Activated naive CD4-positive, alpha-beta T cell treated with anti-CD3 and anti-CD28 coated beads, Interleukin-2, amount 10 ng/mL, durations not matched to agents 7 days and 5 days (primary cell): ENCODE measurements around the gene WDR82.
"Not testable (repeated sequence)": the region's sequence is repeated elsewhere in the genome, so short reads cannot be mapped to it uniquely, and the experiment has no call there.

Experiments used
- CTCF ChIA-PET: fragments of 350-600 bp; sonication (Branson Sonifier 250); formaldehyde crosslinking; loops from one replicate; lab custom pipeline; 2021; ENCODE audit warnings: antibody characterized with exemption; lab: Charles Lee
- DNase-seq: peaks from one replicate; pipeline ENCODE4 v3.0.0-alpha.2; 2020
- H3K27ac Mint-ChIP-seq: one replicate; pipeline ENCODE4 v1.8.0; 2021; ENCODE audit warnings: mild to moderate bottlenecking, moderate library complexity, mixed read lengths
- H3K27me3 Mint-ChIP-seq: one replicate; pipeline ENCODE4 v1.8.0; 2021; ENCODE audit warnings: mild to moderate bottlenecking, mixed read lengths
- H3K36me3 Mint-ChIP-seq: one replicate; pipeline ENCODE4 v1.8.0; 2021; ENCODE audit warnings: mixed read lengths
- H3K4me1 Mint-ChIP-seq: one replicate; pipeline ENCODE4 v1.8.0; 2021; ENCODE audit warnings: mixed read lengths
- H3K4me3 Mint-ChIP-seq: one replicate; pipeline ENCODE4 v1.8.0; 2021; ENCODE audit warnings: mild to moderate bottlenecking, moderate library complexity, mixed read lengths
- H3K9me3 Mint-ChIP-seq: one replicate; pipeline ENCODE4 v1.8.0; 2021; ENCODE audit warnings: mixed read lengths

Gene WDR82

DNA sequence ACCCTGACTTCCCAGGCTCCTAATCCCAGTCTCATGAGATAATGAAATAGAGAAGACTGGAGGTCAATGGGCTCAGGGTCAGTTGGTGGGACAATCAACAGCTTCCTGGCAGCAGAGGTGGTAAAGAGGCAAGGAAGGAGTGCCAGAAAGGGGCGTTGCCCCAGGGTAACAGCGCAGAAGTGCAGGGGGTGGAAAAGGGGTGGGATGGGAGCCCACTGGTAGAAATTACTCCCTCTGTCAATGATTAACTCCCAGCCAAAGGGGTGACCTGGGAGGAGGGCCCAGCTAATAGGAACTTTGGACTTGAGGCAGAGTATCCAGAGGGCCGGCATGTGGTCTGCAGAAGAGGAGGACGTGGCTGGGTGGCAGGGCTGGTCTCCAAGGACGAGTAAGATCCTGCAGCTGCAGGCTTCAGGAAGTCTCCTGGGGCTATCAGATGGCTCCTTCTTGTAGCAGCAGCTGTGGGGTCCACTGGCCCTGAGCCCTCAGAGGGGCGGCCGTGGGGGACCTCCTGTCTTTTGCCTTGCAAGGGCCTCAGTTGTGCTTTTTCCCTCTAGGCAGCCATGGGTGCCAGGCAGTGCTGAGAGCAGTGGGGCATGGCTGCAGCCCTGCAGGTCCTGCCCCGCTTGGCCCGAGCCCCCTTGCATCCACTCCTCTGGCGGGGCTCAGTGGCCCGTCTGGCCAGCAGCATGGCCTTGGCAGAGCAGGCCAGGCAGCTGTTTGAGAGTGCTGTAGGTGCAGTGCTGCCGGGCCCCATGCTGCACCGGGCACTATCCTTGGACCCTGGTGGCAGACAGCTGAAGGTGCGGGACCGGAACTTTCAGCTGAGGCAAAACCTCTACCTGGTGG, 11.5 kb upstream of the WDR82 start:
- peaks cover 36% of the 10 kb centered on the region for H3K4me1 Mint-ChIP-seq
- no peaks in the 10 kb centered on the region for H3K27me3 Mint-ChIP-seq
- H3K27ac Mint-ChIP-seq = no peak overlapping the region
- H3K9me3 Mint-ChIP-seq = no peaks in the 10 kb centered on the region
- CTCF ChIA-PET = interaction anchor here (1.1 to 5.6 kb wide), 9 partner anchors 12 to 158 kb away, joined by 3 to 53 read pairs (median 6); partner anchors contain the start of gene WDR82
- no peak for DNase-seq
- peaks cover 25% of the 10 kb centered on the region for H3K36me3 Mint-ChIP-seq
- H3K4me3 Mint-ChIP-seq = no peak overlapping the region

DNA sequence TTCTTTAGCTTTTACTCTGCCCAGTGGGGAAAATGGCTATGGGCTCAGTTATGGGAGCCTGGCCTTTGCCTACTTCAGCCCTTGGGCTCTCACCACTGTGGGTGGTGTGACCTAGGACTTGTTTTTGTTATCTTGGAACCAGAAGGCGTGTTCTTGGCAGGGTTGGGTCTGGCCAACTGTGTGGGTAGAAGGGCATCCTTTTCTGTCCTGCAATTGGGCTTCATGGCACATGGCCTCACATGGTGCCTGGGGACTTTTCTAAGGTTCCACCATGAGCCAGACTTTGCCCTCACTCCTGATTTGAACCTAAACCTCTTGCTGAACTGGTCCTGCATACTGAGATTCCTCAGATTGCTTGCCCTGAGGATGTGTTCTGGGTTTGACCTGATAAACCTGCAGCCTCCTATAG, 10.9 kb upstream of the WDR82 start:
- CTCF ChIA-PET = interaction anchor here (0.8 to 5.6 kb wide), 9 partner anchors 11 to 159 kb away, joined by 3 to 53 read pairs (median 4); partner anchors contain the start of gene WDR82
- no peak overlapping the region for H3K27ac Mint-ChIP-seq
- no peaks in the 10 kb centered on the region for H3K9me3 Mint-ChIP-seq
- H3K4me3 Mint-ChIP-seq = peak overlapping the region; percentile 99
- DNase-seq = no peak
- H3K4me1 Mint-ChIP-seq = peaks cover 40% of the 10 kb centered on the region
- H3K36me3 Mint-ChIP-seq = peaks cover 24% of the 10 kb centered on the region
- no peaks in the 10 kb centered on the region for H3K27me3 Mint-ChIP-seq

DNA sequence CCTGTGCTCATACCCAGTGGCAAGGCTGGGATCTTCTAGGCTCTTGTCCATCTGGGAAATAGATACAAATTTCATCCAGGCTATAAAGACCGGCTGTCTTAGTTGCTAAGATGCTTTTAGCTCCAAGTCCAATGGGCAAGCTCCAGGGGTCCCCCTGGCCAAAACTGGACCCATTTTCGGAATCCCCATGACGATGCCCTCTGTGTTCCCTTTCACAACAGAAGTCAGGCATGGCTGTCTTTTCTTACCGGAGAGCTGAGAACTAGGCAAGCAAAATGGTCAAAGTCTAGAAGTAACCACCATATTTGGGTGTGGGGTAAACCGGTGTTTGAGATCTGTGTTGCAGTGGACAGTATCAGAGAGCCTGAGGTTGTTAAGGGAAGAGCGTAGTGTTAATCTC, 10.2 kb upstream of the WDR82 start:
- H3K27me3 Mint-ChIP-seq = no peaks in the 10 kb centered on the region
- H3K27ac Mint-ChIP-seq = peak overlapping the region; percentile 100
- peaks cover 46% of the 10 kb centered on the region for H3K4me1 Mint-ChIP-seq
- peak overlapping the region; percentile 99 for H3K4me3 Mint-ChIP-seq
- H3K36me3 Mint-ChIP-seq = peaks cover 26% of the 10 kb centered on the region
- CTCF ChIA-PET = interaction anchor here (0.8 to 5.6 kb wide), 7 partner anchors 26 to 123 kb away, joined by 3 to 53 read pairs (median 4); no protein-coding TSS in a partner anchor
- no peaks in the 10 kb centered on the region for H3K9me3 Mint-ChIP-seq
- no peak for DNase-seq

DNA sequence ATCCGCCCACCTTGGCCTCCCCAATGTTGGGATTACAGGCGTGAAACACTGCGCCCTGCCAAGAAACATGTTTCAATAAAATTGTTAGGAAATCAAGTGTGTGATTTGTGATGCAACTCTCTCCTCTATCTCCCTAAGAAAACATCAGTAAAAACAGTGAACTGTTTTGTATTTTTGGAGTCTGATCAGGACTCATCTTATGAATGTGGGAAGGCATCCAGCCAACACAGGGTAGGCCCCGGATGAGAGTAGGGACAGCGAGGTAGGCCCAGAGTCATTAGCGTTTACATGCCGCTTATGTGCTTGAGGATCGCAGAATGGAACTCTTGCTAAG, 8.3 kb upstream of the WDR82 start:
- H3K27me3 Mint-ChIP-seq = no peaks in the 10 kb centered on the region
- DNase-seq = no peak
- peaks cover 25% of the 10 kb centered on the region for H3K36me3 Mint-ChIP-seq
- H3K4me3 Mint-ChIP-seq = peak overlapping the region; percentile 99
- peaks cover 64% of the 10 kb centered on the region for H3K4me1 Mint-ChIP-seq
- peak overlapping the region; percentile 100 for H3K27ac Mint-ChIP-seq
- no peaks in the 10 kb centered on the region for H3K9me3 Mint-ChIP-seq
- CTCF ChIA-PET = interaction anchor here (1.0 kb wide), 1 partner anchor 40 kb away, joined by 3 read pairs; no protein-coding TSS in a partner anchor

DNA sequence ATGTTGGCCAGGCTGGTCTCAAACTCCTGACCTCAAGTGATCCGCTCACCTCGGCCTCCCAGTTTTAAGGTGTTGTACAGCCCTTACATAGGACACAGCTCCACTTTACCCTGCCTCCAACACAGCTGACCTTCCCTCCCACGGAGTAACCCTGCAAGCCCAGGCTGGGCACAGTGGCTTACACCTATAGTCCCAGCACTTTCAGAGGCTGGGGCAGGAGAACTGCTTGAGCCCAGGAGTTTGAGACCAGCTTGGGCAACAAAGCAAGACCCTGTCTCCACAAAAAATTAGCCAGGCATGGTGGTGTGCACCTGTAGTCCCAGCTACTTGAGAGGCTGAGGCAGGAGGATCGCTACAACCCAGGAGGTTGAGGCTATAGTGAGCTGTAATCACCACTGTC, 5.6 kb upstream of the WDR82 start:
- H3K9me3 Mint-ChIP-seq, DNase-seq, H3K4me3 Mint-ChIP-seq, H3K27me3 Mint-ChIP-seq: not testable (repeated sequence)
- CTCF ChIA-PET = interaction anchor here (1.4 to 10.1 kb wide), 3 partner anchors 43 to 64 kb away, joined by 7 to 106 read pairs (median 19); partner anchors contain the start of genes PPM1M and TWF2
- peaks cover 71% of the 10 kb centered on the region for H3K4me1 Mint-ChIP-seq
- H3K27ac Mint-ChIP-seq = peak overlapping the region; percentile 73
- H3K36me3 Mint-ChIP-seq = peaks cover 20% of the 10 kb centered on the region

DNA sequence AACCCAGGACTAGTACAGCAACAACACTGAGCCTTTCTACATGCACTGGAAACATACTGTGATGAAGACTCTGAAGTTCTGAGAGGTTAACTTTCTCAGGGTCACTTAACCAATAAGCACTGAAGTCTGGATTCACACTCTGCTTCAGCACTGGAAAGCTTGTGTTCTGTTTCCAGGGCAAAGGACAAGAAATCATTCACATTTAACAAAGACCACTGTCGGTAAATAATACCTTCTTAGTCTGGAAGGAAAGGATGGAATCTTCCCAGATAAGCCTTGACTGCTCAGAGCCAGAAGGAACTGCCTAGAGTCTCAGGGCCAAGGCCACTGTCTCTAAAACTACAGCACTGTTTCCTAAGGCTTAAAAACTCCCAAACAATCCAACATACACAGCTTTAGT, 4.9 kb upstream of the WDR82 start:
- H3K27me3 Mint-ChIP-seq = no peaks in the 10 kb centered on the region
- CTCF ChIA-PET = interaction anchor here (0.6 to 10.1 kb wide), 6 partner anchors 8 to 282 kb away, joined by 3 to 106 read pairs (median 13); partner anchors contain the start of genes PPM1M and TWF2
- H3K27ac Mint-ChIP-seq = peak overlapping the region; percentile 85
- peaks cover 65% of the 10 kb centered on the region for H3K4me1 Mint-ChIP-seq
- peak overlapping the region; percentile 5 for H3K4me3 Mint-ChIP-seq
- DNase-seq = no peak
- H3K36me3 Mint-ChIP-seq = peaks cover 23% of the 10 kb centered on the region
- no peaks in the 10 kb centered on the region for H3K9me3 Mint-ChIP-seq

DNA sequence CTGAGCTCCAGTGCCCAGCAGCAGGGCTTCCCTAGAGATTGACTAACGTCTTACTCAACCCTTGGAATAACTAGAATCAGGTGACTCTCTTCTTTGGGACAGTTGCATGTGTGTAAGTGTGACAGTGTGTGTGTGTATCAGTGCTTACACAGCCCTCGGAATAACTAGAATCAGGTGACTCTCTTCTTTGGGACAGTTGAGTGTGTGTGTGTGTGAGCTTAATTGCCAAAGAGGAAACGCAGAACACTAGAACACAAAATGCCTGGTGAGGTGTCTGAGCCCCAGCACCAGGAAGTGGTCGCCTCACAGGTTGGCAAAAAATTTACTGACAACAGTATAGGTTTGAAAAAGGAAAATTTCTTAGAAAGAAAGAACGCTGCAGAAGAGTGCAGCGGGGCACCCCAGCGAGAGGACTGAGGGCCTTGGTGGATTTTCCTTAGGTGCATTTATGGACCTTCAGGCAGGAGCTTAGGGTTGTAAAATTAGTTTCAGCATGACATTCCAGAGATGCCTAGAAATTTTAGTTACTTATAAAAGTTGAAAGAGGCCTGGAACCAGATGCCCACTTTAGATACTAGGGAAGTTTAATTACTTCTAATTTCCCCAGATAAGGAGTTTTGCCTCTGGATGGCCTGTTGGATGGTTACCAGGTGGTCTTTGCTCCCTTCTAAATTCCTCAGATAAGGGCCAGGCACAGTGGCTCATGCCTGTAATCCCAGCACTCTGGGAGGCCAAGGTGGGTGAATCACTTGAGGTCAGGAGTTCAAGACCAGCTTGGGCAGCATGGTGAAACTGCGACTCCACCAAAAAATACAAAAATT, 3.7 kb upstream of the WDR82 start:
- peaks cover 65% of the 10 kb centered on the region for H3K4me1 Mint-ChIP-seq
- no peaks in the 10 kb centered on the region for H3K27me3 Mint-ChIP-seq
- peak overlapping the region; percentile 61 for H3K4me3 Mint-ChIP-seq
- no peaks in the 10 kb centered on the region for H3K9me3 Mint-ChIP-seq
- peak overlapping the region; percentile 97 for H3K27ac Mint-ChIP-seq
- DNase-seq = peak; percentile 71
- peaks cover 28% of the 10 kb centered on the region for H3K36me3 Mint-ChIP-seq
- CTCF ChIA-PET = interaction anchor here (0.6 to 10.1 kb wide), 9 partner anchors 9 to 281 kb away, joined by 3 to 106 read pairs (median 4); partner anchors contain the start of genes PPM1M and TWF2

DNA sequence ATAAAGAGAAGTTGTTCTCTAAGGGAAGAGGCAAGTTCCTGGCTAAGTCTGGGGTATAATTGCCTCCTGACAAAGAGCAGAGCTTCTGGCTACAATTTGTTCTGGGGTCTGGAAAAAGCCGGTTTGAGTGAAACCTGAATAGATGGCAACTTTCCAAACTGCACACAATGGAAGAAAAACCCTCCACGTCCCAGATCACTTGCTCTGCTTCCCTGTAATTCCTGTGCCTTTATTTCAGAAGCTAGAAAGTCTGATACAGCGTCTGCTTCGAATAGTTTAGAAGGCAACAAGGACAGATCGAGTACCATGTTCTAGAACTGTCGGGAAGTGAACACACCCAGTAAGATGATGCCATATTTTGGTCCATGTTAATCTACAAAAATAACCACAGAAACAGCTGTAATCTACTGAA, 1.6 kb upstream of the WDR82 start:
- CTCF ChIA-PET = interaction anchor here (1.0 to 10.1 kb wide), 9 partner anchors 9 to 60 kb away, joined by 3 to 106 read pairs (median 7); partner anchors contain the start of genes PPM1M and TWF2
- Mint-ChIP-seq H3K9me3 (no peaks in the 10 kb centered on the region), H3K27ac (peak overlapping the region; percentile 98), H3K4me3 (peak overlapping the region; percentile 94), H3K4me1 (peaks cover 56% of the 10 kb centered on the region), H3K27me3 (no peaks in the 10 kb centered on the region), H3K36me3 (peaks cover 40% of the 10 kb centered on the region)
- no peak for DNase-seq

DNA sequence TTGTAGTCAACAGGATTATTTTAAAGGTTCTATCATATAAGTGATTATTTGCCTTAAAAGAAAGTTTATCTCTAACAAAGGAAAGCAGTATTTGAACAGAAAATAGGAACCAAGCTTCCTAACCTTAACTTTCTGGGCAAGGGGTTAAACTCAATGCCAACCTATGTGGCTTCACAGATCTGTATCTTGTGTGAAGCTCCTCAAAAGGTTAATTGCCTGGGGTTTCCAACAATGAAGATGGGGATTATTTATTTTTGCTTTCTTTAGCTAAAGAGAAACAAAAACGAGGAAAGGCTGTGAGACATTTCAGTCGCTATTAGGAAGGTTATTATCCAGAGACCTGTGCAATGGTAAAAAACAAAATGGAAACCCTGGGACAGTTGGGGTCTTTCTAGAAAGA, 1.1 kb upstream of the WDR82 start:
- CTCF ChIA-PET = interaction anchor here (0.6 to 10.1 kb wide), 12 partner anchors 8 to 226 kb away, joined by 3 to 106 read pairs (median 5); partner anchors contain the start of genes PPM1M and TWF2
- Mint-ChIP-seq H3K4me3 (peak overlapping the region; percentile 94), H3K27me3 (no peaks in the 10 kb centered on the region), H3K27ac (peak overlapping the region; percentile 98), H3K9me3 (no peaks in the 10 kb centered on the region), H3K4me1 (peaks cover 56% of the 10 kb centered on the region), H3K36me3 (peaks cover 40% of the 10 kb centered on the region)
- no peak for DNase-seq

DNA sequence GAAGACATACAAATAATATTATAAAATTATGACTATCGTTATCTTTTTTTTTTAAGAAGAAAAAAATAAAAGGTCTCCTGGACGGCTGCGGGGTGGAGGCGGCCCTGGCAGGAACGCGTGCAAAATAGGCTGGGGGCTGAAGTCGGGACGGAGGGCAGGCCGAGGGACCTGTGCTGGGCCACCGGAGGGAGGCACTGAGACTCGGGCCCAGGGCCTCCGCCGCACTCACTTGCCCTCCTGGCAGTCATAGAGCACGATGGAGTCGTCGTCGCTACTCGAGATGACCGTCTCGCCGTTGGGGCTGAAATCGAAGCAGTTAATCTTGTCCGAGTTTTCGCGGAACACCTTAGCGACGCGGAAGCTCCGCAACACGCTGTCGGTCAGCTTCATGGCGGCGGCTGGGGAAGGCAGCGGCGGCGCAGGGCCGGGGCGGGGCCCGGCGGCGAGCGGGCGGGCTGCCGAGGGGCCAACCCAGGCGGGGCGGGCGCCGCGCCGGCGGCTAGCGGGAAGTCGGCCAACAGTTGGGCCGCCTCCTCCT, 408 bp downstream of the WDR82 start:
- Mint-ChIP-seq H3K9me3 (no peaks in the 10 kb centered on the region), H3K4me1 (peaks cover 57% of the 10 kb centered on the region), H3K27me3 (no peaks in the 10 kb centered on the region), H3K27ac (peak overlapping the region; percentile 98), H3K4me3 (peak overlapping the region; percentile 95), H3K36me3 (peaks cover 52% of the 10 kb centered on the region)
- peak; percentile 75 for DNase-seq
- CTCF ChIA-PET = interaction anchor here (0.6 to 10.1 kb wide), 14 partner anchors 10 to 225 kb away, joined by 3 to 106 read pairs (median 6); partner anchors contain the start of genes PPM1M and TWF2

DNA sequence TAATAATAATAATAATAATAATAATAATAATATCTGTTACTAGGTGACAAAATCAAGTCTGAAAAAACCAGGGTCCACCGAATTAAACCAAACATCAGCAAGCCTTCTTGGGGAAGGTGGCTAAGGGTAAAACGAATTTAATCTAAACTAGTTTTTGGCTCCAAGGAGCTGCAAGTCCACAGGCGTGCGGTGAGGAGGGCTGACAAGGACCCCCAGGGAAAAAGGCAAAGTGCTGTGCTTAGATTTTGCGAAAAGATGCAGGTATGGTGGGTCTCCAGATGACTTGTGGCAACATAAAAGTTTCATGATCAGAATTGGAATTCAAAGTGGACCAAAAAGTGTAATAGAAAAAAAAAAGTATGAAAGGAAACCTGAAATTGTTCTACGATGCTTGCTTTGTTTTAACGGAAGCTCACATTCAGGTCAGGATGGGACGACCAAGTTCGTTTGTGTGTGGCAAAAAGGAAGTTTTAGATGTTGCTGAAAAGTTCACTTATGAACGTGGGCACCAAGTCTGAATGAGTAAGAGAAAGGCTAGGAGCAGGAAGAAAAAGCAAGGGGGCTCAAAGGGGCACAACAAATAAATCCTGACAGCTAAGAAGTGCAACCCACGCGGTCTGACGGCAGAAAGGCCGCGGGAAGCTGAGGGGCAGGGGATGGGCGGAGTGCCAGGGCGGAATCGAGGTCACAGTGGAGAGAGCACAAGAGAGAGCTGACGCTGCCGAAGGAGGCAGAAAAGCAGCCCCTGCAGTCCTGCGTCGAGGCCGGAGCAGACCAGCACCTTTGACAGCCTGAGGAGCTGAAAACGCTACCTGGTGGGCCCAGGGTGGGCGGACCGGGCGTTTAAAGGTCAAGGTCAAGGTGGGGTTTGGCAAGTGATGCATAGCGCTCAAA, 1.1 kb downstream of the WDR82 start:
- CTCF ChIA-PET = interaction anchor here (0.6 to 10.1 kb wide), 14 partner anchors 12 to 225 kb away, joined by 3 to 106 read pairs (median 5); partner anchors contain the start of genes PPM1M and TWF2
- Mint-ChIP-seq H3K27me3 (no peaks in the 10 kb centered on the region), H3K36me3 (peaks cover 58% of the 10 kb centered on the region), H3K4me3 (peak overlapping the region; percentile 95), H3K27ac (peak overlapping the region; percentile 98), H3K4me1 (peaks cover 57% of the 10 kb centered on the region), H3K9me3 (no peaks in the 10 kb centered on the region)
- DNase-seq = peak; percentile 81

DNA sequence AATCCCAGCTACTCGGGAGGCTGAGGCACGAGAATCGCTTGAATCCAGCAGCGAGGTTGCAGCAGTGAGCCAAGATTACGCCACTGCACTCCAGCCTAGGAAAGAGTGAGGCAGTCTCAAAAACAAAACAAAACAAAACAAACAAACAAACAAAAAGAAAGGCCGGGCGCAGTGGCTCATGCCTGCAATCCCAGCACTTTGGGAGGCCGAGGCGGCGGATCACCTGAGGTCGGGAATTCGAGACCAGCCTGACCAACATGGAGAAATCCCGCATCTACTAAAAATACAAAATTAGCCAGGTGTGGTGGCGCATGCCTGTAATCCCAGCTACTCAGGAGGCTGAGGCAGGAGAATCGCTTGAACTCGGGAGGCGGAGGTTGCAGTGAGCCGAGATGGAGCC, 3.7 kb downstream of the WDR82 start:
- H3K4me1 Mint-ChIP-seq = peaks cover 59% of the 10 kb centered on the region
- H3K9me3 Mint-ChIP-seq, H3K27me3 Mint-ChIP-seq, DNase-seq: not testable (repeated sequence)
- CTCF ChIA-PET = interaction anchor here (0.9 kb wide), 1 partner anchor 63 kb away, joined by 3 read pairs; no protein-coding TSS in a partner anchor
- H3K36me3 Mint-ChIP-seq = peaks cover 69% of the 10 kb centered on the region
- H3K4me3 Mint-ChIP-seq = peak overlapping the region; percentile 95
- peak overlapping the region; percentile 98 for H3K27ac Mint-ChIP-seq
